GM12874 (cell line): ENCODE results near the gene ZCCHC14.

Source experiments
- CTCF ChIP-seq: IDR thresholded peaks from 2 replicates; pipeline ENCODE4 v1.5.1; 2011; ENCODE audit warnings: low read depth, mild to moderate bottlenecking, control low read depth, low read length, moderate library complexity; ENCODE audit not compliant: insufficient read depth

The ZCCHC14 gene

GRCh38 chr16:87420026-87421002, 72.5 kb downstream of the ZCCHC14 start:
- TF ChIP-seq CTCF, result peak; percentile 37

- TF ChIP-seq CTCF, result no peak
Observed at GRCh38 chr16:87418644-87419043, 74.2 kb downstream of the ZCCHC14 start.

- TF ChIP-seq CTCF, result no peak
Observed at GRCh38 chr16:87418216-87418615, 74.6 kb downstream of the ZCCHC14 start.

GRCh38 chr16:87417528-87417910, 75.3 kb downstream of the ZCCHC14 start:
- no peak for TF ChIP-seq CTCF

GRCh38 chr16:87416826-87417527, 75.8 kb downstream of the ZCCHC14 start:
- TF ChIP-seq CTCF, result peak; percentile 22; the same call in 1 of the 2 replicates

- no peak for TF ChIP-seq CTCF
Observed at GRCh38 chr16:87415441-87415840, 77.4 kb downstream of the ZCCHC14 start.

- TF ChIP-seq CTCF, result no peak
Observed at GRCh38 chr16:87414251-87414680, 78.6 kb downstream of the ZCCHC14 start.
